Effector CD8-positive, alpha-beta T cell (primary cell): ENCODE data around the gene CYFIP1.

Source experiments
- DNase-seq: peaks from one replicate; lab custom pipeline; 2025; lab: John Stamatoyannopoulos, UW

The CYFIP1 gene

GRCh38 chr15:22890296-22890695 is 89.9 kb downstream of the CYFIP1 start:
- no peak for DNase-seq

GRCh38 chr15:22889146-22889818 is 90.9 kb downstream of the CYFIP1 start:
- no peak for DNase-seq

GRCh38 chr15:22888120-22888859 is 91.9 kb downstream of the CYFIP1 start:
- DNase-seq: no peak

GRCh38 chr15:22887157-22887951 is 92.8 kb downstream of the CYFIP1 start:
- no peak for DNase-seq

GRCh38 chr15:22885120-22885519 is 95.0 kb downstream of the CYFIP1 start:
- no peak for DNase-seq

- DNase-seq: no peak
Measured at GRCh38 chr15:22884344-22884743, 95.8 kb downstream of the CYFIP1 start.

- DNase-seq: no peak
Measured at GRCh38 chr15:22883196-22883595, 97.0 kb downstream of the CYFIP1 start.

- DNase-seq: no peak
Measured at GRCh38 chr15:22881739-22882440, 98.3 kb downstream of the CYFIP1 start.

GRCh38 chr15:22880981-22881738 is 99.0 kb downstream of the CYFIP1 start:
- no peak for DNase-seq

GRCh38 chr15:22880068-22880980 is 99.8 kb downstream of the CYFIP1 start:
- no peak for DNase-seq

- DNase-seq: no peak
Measured at GRCh38 chr15:22878103-22878502, 102.1 kb downstream of the CYFIP1 start.

GRCh38 chr15:22877607-22878006 is 102.6 kb downstream of the CYFIP1 start:
- DNase-seq: no peak

- DNase-seq: no peak
Measured at GRCh38 chr15:22877117-22877516, 103.1 kb downstream of the CYFIP1 start.

- DNase-seq: no peak
Measured at GRCh38 chr15:22874966-22875365, 105.2 kb downstream of the CYFIP1 start.

- DNase-seq: no peak
Measured at GRCh38 chr15:22874256-22874655, 105.9 kb downstream of the CYFIP1 start.

- DNase-seq: no peak
Measured at GRCh38 chr15:22873841-22874240, 106.3 kb downstream of the CYFIP1 start.

GRCh38 chr15:22872936-22873701 is 107.0 kb downstream of the CYFIP1 start:
- no peak for DNase-seq

- no peak for DNase-seq
Measured at GRCh38 chr15:22871481-22872086, 108.6 kb downstream of the CYFIP1 start.

GRCh38 chr15:22870865-22871264 is 109.3 kb downstream of the CYFIP1 start:
- DNase-seq: no peak
